HK-2 (cell line): ENCODE data around the gene ERVH48-1.
"Not testable (repeated sequence)": the region's sequence is repeated elsewhere in the genome, so short reads cannot be mapped to it uniquely, and the experiment has no call there.

Experiments
- DNase-seq: peaks from one replicate; pipeline ENCODE4 v3.0.0-alpha.2; 2018; ENCODE audit not compliant: unreplicated experiment

The ERVH48-1 gene

GRCh38 chr21:42925114-42925926 is at the start of gene ERVH48-1:
TSS of gene ERVH48-1 (minus strand) at chr21:42925630. CDS start at chr21:42919006, 6,624 bp downstream.
- DNase-seq = no peak

GRCh38 chr21:42973991-42974831 is 48.8 kb upstream of the ERVH48-1 start, which contains the start of gene PKNOX1:
TSS of gene PKNOX1 (plus strand) at chr21:42974562. CDS start at chr21:43004382, 29,820 bp downstream.
- peak; percentile 95 for DNase-seq

- DNase-seq = no peak
Observed at GRCh38 chr21:42973309-42973990, 48.0 kb upstream of the ERVH48-1 start.

GRCh38 chr21:42971897-42972275 is 46.5 kb upstream of the ERVH48-1 start:
- DNase-seq = no peak

GRCh38 chr21:42970946-42971653 is 45.7 kb upstream of the ERVH48-1 start:
- no peak for DNase-seq

- DNase-seq = no peak
Observed at GRCh38 chr21:42969193-42969600, 43.8 kb upstream of the ERVH48-1 start.

GRCh38 chr21:42967616-42968015 is 42.2 kb upstream of the ERVH48-1 start:
- not testable (repeated sequence) for DNase-seq

GRCh38 chr21:42965211-42965560 is 39.8 kb upstream of the ERVH48-1 start:
- no peak for DNase-seq

- no peak for DNase-seq
Observed at GRCh38 chr21:42964546-42965210, 39.2 kb upstream of the ERVH48-1 start.

- DNase-seq = no peak
Observed at GRCh38 chr21:42964086-42964485, 38.7 kb upstream of the ERVH48-1 start.

- DNase-seq = no peak
Observed at GRCh38 chr21:42962380-42963007, 37.1 kb upstream of the ERVH48-1 start.

- DNase-seq = no peak
Observed at GRCh38 chr21:42959728-42960127, 34.3 kb upstream of the ERVH48-1 start.

GRCh38 chr21:42958122-42958521 is 32.7 kb upstream of the ERVH48-1 start:
- not testable (repeated sequence) for DNase-seq

- no peak for DNase-seq
Observed at GRCh38 chr21:42956824-42957630, 31.6 kb upstream of the ERVH48-1 start.

- not testable (repeated sequence) for DNase-seq
Observed at GRCh38 chr21:42951193-42951592, 25.8 kb upstream of the ERVH48-1 start.

GRCh38 chr21:42949094-42949755 is 23.8 kb upstream of the ERVH48-1 start:
- DNase-seq = not testable (repeated sequence)

GRCh38 chr21:42942244-42942643 is 16.8 kb upstream of the ERVH48-1 start:
- DNase-seq = no peak

- no peak for DNase-seq
Observed at GRCh38 chr21:42941696-42942085, 16.3 kb upstream of the ERVH48-1 start.
